Inflammatory macrophage (primary cell): ENCODE measurements around the gene KCNG2.

ENCODE experiments used
- DNase-seq, 2 donors: peaks; one replicate each; pipeline ENCODE4 v3.0.0-alpha.2; 2020 to 2022

Gene KCNG2

GRCh38 chr18:79799619-79800370, 2.1 kb downstream of the KCNG2 start:
- DNase-seq = peak in 1 of 2 donors; percentile 25

GRCh38 chr18:79800371-79801180, 2.8 kb downstream of the KCNG2 start:
- DNase-seq = no peak

- no peak for DNase-seq
Observed at GRCh38 chr18:79801217-79801616, 3.5 kb downstream of the KCNG2 start.

- no peak for DNase-seq
Observed at GRCh38 chr18:79801641-79802040, 3.9 kb downstream of the KCNG2 start.

GRCh38 chr18:79802298-79802697, 4.6 kb downstream of the KCNG2 start:
- DNase-seq = no peak

GRCh38 chr18:79803611-79804051, 5.9 kb downstream of the KCNG2 start:
- no peak for DNase-seq

- DNase-seq = no peak
Observed at GRCh38 chr18:79804130-79804787, 6.5 kb downstream of the KCNG2 start.

- DNase-seq = no peak
Observed at GRCh38 chr18:79805211-79805887, 7.6 kb downstream of the KCNG2 start.

- no peak for DNase-seq
Observed at GRCh38 chr18:79805926-79806487, 8.3 kb downstream of the KCNG2 start.

GRCh38 chr18:79806976-79807841, 9.5 kb downstream of the KCNG2 start:
- no peak for DNase-seq

- no peak for DNase-seq
Observed at GRCh38 chr18:79809482-79810192, 11.9 kb downstream of the KCNG2 start.

- DNase-seq = no peak
Observed at GRCh38 chr18:79812052-79812451, 14.3 kb downstream of the KCNG2 start.

- no peak for DNase-seq
Observed at GRCh38 chr18:79814373-79814772, 16.6 kb downstream of the KCNG2 start.

GRCh38 chr18:79815657-79816056, 17.9 kb downstream of the KCNG2 start:
- DNase-seq = no peak

GRCh38 chr18:79816092-79816491, 18.4 kb downstream of the KCNG2 start:
- DNase-seq = no peak

- DNase-seq = no peak
Observed at GRCh38 chr18:79816981-79817606, 19.4 kb downstream of the KCNG2 start.

GRCh38 chr18:79817607-79817998, 19.9 kb downstream of the KCNG2 start:
- no peak for DNase-seq

GRCh38 chr18:79818036-79818435, 20.3 kb downstream of the KCNG2 start:
- DNase-seq = no peak

- DNase-seq = no peak
Observed at GRCh38 chr18:79818631-79819030, 20.9 kb downstream of the KCNG2 start.
